ENCODE measurements around the gene PTPRM.

The PTPRM gene

DNA sequence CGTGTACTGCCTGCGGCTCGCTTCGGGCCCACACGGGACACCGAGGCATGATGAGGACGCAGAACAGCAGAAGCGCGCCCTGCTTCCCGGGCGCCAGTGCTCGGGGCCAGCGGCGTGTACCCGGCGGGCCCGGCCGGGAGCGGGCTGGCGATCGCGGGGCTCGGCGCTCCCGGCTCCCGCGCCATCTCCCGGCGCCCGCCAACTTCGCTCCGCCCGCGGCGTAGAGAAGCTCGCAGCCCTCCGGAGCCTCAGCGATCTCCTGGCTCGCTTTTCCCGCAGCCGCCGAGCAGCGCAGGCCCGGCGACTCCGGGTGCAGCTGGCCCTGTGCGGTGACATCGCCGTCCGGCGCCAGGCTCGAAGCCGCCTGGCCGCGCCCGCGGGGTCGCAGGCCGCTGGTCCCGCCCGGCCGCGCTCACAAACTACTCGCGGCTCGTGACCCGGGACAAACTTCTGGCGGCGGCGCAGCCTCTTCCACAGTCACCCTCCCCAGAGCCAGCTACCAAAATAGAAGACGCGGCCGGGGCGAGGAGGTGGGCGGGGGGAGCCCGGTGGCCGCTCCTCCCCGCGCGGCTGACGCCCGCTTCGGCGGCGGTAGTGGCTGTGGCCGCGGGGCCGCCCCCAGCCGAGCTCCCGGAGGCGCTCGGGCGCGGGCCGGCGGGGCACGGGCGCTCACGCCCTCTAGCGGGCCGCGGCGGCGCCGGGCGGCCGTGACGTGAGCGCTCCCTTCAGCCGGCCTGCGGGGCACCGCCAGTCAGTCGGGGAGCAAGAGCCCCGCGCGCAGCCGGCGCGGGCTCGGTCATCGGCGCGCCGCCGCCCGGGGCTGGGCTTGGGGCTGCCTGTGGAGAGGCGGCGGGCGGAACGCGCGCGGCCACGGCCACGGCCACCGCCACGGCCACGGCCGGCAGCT lies at the start of gene PTPRM:
Gene PTPRM, plus strand, starts transcription at position 750 of the 907 bp plus-strand sequence. CDS start 503 bp downstream, outside the sequence.
- peak; percentile 61 for DNase-seq (ENCODE audit: low read depth)

GRCh38 chr18:7517852-7518251 lies 49.3 kb upstream of the PTPRM start:
- DNase-seq (ENCODE audit: low read depth): no peak

GRCh38 chr18:7520200-7520785 lies 46.8 kb upstream of the PTPRM start:
- DNase-seq (ENCODE audit: low read depth): no peak

DNA sequence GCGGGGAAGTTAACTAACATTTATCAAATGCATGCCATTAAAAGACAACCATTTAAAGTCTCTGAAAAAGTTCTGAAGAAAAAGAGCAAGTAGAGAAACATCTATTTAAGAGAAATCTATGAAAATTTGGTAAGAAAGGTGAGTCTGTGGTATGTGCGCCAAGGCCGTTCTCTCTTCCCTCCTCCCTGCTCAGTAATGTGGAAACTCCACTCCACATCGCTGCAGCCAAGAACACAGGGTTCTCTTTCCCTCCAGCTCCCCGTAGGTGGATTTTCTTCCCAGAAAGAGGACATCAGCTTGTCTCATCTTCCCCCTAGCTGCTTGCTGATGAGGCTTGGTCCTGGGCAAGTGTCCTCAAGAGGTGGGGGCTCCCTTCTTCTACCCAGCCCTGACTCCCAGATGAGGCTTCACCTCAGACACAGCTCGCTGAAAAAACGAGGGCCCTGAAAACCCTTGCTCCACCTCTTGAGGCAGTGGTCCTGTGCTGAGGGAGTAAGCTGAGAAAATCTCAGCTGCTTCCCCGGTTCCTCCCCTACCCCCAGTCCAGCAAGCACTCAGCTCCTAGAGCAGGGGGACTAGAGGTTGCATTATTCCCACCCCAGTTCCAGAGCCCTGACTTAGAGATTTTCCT lies 45.8 kb upstream of the PTPRM start:
- no peak for DNase-seq (ENCODE audit: low read depth)

- no peak for DNase-seq (ENCODE audit: low read depth)
These were observed 43.3 kb upstream of the PTPRM start for GRCh38 chr18:7523772-7524171.

- DNase-seq (ENCODE audit: low read depth): no peak
These were observed 42.3 kb upstream of the PTPRM start for GRCh38 chr18:7524786-7525185.

DNA sequence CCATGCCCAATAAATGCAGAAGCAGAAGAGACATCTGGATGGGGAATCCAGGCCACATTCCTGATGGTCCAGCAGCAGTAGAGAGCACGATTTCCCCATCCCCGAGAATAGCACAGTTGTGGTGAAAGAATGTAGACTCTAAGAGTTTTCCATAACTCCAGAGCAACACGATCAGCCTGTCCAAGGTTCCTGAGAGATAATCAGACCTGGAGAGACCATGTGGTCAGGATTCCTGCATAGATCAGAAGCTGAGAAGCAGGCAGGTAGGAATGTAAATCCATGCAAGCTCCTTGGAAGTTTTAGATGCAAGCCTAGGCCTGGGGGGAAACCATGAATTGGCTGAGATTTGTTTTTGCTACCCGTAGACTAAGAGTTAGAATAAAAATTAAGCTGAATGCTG lies 34.2 kb upstream of the PTPRM start:
- no peak for DNase-seq (ENCODE audit: low read depth)

DNA sequence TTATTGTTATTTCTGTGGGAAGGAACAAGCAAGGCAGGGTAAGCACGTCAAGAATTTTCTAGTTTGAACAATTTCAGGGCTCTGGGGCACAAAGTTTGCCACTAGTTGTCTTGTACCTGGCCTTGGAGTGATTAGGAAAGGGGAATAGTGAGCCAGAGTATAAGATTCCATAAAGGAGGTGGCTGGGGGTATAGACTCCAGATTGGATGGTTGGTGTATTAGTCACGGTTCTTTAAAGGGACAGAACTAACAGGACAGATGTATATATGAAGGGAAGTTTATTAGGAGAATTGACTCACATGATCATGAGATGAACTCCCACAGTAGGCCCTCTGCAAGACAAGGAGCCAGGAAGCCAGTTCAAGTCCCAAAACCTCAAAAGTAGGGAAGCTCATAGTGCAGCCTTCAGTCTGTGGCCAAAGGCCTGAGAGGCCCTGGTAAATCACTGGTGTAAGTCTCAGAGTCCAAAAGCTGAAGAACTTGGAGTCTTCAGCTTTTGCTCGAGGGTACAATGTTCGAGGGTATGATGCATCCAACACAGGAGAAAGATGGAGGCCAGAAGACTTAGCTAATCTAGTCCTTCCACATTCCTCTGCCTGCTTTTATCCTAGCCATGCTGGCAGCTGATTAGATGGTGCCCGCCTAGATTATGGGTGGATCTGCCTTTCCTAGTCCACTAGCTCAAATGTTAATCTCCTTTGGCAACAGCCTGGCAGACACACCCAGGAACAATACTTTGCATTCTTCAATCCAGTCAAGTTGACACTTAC lies 31.5 kb upstream of the PTPRM start:
- no peak for DNase-seq (ENCODE audit: low read depth)

GRCh38 chr18:7537145-7537544 lies 30.0 kb upstream of the PTPRM start:
- DNase-seq (ENCODE audit: low read depth): no peak

DNA sequence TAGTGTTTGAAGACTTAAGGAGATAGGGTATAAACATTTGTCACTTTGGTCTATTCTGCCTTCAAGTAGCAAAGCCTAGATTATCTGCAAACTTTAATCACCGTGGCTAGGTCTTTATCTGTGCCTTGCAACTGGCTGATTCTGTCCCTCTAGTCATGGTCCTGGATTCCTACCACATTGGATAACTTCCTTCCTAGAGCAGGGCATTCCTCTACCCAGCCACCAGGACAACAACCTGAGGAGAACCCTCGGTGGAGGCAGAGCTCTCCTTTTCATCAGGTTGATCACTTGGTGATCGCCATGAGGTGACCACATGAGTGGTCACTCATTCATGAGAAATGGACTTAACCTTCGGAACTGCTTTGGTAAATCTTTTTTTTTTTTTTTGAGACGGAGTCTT lies 25.3 kb upstream of the PTPRM start:
- no peak for DNase-seq (ENCODE audit: low read depth)

DNA sequence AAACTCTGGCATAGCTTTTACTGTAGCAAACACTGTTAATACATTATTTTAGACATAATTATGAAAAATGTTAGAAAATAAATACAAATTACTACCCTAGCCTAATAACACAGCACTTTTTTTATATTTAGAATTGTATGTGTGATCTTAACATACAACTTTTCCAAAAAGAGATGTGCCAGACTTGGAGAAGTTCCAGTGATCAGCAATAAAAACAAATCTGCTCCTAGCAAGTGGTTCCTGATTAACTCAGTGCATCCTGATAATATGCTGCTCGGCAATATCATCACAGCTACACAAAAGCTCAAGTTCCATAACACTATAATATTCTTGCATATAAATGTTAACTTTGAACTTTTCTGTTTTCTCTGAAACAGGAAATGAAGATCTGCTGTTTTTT lies 22.4 kb upstream of the PTPRM start:
- no peak for DNase-seq (ENCODE audit: low read depth)

- no peak for DNase-seq (ENCODE audit: low read depth)
These were observed 21.4 kb upstream of the PTPRM start for GRCh38 chr18:7545734-7546133.

DNA sequence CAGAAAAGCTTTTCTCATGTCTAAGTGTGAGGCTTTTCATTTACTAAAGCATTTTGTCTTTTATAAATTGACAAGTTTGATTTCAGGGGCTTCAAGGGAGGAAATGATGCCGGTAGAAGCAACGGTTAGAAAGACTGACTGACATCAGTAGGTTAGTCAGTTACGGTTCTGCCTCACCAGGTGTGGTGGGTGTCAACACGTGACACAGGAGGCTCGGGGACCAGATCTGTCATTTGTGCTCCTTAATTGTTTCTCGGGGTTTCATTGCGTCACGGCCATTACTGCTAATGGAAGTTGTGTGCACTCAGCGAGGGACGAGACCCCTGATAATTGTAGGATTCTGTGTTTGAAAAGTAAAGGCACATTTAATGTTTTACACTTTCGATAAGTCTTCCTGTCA lies 18.9 kb upstream of the PTPRM start:
- no peak for DNase-seq (ENCODE audit: low read depth)

- DNase-seq (ENCODE audit: low read depth): no peak
These were observed 18.4 kb upstream of the PTPRM start for GRCh38 chr18:7548721-7549120.

GRCh38 chr18:7557973-7558372 lies 9.1 kb upstream of the PTPRM start:
- no peak for DNase-seq (ENCODE audit: low read depth)

- DNase-seq (ENCODE audit: low read depth): no peak
These were observed 8.3 kb upstream of the PTPRM start for GRCh38 chr18:7558769-7559168.

- no peak for DNase-seq (ENCODE audit: low read depth)
These were observed 7.3 kb upstream of the PTPRM start for GRCh38 chr18:7559709-7560319.

DNA sequence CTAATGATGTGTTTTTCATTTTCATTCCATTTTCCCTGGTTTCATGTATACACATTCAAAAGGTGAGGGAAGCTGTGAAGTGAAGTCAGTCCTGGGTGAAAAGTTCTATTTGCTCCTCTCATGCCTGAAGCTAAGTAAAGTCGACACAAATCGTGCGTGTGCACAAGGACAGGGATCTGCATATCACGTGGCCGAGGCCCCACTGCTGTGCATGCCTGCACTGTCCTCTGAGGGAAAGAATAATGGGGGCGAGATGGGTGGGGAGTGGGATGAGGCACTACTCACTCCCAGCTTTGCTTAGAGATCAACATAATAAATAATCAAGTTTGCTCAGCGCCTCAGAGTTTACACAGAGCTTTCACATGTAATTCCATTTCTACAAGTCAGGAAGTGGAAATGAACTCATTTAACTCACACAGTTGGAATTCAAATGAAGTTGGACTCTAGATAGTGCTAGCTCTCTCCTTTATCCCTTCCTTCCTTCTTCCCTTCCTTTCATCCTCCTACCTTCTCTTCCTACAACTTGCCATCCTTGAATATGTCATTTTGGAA lies 5.1 kb upstream of the PTPRM start:
- no peak for DNase-seq (ENCODE audit: low read depth)

- DNase-seq (ENCODE audit: low read depth): no peak
These were observed 4.6 kb upstream of the PTPRM start for GRCh38 chr18:7562491-7562890.

DNA sequence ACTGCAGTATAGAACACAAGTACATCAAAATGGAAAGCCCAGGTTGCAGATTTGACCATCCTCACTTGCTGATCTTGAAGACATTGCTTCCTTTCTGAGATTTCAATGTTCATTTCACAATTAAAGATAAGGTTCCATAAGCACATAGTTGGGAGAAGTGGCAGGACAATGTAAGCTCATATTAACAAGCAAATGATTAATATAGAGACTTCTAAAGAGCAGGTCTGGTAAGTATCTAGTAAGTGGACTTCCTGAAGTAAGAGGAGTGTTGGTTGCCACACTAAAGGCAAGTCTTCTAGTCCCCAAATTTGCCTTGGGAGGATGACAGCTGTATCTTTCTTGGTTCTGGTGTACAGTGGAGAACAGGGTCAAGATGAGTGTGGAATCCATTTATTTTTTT lies 1.4 kb upstream of the PTPRM start:
- no peak for DNase-seq (ENCODE audit: low read depth)

GRCh38 chr18:7566244-7566566 lies 911 bp upstream of the PTPRM start:
- DNase-seq (ENCODE audit: low read depth): no peak

Measured in activated T-cell treated with anti-CD3 and anti-CD28 coated beads for 48 hours (primary cell).